ENCODE data around the gene ZBTB17.

Gene ZBTB17

DNA sequence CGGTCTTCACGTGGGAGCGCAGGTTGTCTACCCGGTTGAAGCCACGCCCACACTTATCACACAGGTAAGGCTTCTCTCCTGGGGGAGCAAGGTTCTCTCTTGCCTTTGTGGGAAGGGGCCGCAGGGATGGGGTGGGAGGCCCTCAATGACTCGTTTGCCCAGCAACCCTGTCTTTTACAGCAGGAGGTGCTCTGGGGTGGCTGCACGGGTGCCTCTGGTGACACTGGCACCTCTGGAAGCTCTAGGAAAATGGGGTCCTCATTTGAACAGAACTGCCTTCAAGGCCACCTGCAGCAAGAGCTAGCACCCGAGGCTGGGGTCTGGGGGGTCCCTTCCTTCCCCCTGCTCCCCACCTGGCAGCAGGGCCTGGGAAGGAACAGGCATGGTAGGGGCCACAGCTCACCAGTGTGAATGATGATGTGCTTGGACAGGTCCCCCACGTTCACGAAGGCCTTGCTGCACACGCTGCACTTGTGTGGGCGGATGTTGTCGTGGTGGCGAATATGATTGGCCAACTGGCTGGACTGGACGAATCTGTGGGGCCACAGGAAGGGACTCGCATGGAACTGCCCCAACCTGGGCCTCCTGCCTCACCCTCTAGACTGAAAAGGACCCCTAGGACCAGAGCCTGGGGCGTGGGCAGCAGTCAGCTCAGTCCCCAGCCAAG is 33.1 kb downstream of the ZBTB17 start:
- Mint-ChIP-seq H3K27ac (no peak overlapping the region), H3K9me3 (no peaks in the 10 kb centered on the region), H3K4me3 (no peak overlapping the region), H3K4me1 (peaks cover 8% of the 10 kb centered on the region), H3K36me3 (ENCODE audit: low read depth) (peaks cover 43% of the 10 kb centered on the region), H3K27me3 (ENCODE audit: low read depth) (no peaks in the 10 kb centered on the region)
- TF ChIP-seq, protein P1, sequence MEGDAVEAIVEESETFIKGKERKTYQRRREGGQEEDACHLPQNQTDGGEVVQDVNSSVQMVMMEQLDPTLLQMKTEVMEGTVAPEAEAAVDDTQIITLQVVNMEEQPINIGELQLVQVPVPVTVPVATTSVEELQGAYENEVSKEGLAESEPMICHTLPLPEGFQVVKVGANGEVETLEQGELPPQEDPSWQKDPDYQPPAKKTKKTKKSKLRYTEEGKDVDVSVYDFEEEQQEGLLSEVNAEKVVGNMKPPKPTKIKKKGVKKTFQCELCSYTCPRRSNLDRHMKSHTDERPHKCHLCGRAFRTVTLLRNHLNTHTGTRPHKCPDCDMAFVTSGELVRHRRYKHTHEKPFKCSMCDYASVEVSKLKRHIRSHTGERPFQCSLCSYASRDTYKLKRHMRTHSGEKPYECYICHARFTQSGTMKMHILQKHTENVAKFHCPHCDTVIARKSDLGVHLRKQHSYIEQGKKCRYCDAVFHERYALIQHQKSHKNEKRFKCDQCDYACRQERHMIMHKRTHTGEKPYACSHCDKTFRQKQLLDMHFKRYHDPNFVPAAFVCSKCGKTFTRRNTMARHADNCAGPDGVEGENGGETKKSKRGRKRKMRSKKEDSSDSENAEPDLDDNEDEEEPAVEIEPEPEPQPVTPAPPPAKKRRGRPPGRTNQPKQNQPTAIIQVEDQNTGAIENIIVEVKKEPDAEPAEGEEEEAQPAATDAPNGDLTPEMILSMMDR (IDR thresholded peaks at IDR 0.05; ENCODE audit: unreplicated experiment in 3 of 3), result no peak

DNA sequence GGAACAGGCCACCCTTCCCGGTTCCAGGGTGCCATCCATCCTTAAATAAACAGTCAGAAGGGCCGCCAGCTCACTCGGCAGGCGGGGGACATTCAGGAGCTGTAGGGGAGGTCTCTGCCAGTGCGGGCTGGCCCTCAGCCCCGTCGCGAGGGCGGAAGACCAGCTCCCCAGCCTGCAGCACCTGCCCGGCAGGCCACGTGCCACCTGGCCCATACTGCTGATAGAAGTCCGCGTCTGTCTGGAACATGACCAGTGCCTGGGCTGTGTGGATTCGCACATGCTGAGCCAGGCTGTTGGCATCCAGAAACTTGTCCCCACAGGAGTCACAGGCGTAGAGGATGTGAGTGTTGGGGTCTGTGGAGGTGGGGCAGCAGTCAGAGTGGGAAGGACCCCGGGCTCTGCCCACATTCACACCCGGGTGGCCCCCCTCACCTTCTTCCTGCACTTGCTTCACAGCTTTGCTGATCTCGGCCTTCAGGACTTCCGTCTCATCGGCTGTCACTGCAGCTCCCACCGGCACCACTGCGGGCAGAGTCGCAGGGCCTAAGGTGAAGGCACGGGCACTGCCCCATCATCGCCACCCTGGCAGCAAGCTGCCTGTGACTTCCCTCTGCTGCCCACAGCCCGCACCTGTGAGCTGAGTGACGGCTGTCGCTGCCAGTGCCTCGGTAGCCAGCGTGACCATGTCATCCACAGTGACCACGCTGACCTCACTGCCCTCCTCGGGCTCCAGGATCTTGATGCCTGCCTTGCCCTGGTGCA is 33.8 kb downstream of the ZBTB17 start:
- H3K27me3 Mint-ChIP-seq (ENCODE audit: low read depth), result no peaks in the 10 kb centered on the region
- peaks cover 3% of the 10 kb centered on the region for H3K4me1 Mint-ChIP-seq
- H3K4me3 Mint-ChIP-seq, result no peak overlapping the region
- peaks cover 43% of the 10 kb centered on the region for H3K36me3 Mint-ChIP-seq (ENCODE audit: low read depth)
- no peak overlapping the region for H3K27ac Mint-ChIP-seq
- no peaks in the 10 kb centered on the region for H3K9me3 Mint-ChIP-seq
- TF ChIP-seq, protein P1 (IDR thresholded peaks at IDR 0.05; ENCODE audit: unreplicated experiment in 3 of 3), result no peak

DNA sequence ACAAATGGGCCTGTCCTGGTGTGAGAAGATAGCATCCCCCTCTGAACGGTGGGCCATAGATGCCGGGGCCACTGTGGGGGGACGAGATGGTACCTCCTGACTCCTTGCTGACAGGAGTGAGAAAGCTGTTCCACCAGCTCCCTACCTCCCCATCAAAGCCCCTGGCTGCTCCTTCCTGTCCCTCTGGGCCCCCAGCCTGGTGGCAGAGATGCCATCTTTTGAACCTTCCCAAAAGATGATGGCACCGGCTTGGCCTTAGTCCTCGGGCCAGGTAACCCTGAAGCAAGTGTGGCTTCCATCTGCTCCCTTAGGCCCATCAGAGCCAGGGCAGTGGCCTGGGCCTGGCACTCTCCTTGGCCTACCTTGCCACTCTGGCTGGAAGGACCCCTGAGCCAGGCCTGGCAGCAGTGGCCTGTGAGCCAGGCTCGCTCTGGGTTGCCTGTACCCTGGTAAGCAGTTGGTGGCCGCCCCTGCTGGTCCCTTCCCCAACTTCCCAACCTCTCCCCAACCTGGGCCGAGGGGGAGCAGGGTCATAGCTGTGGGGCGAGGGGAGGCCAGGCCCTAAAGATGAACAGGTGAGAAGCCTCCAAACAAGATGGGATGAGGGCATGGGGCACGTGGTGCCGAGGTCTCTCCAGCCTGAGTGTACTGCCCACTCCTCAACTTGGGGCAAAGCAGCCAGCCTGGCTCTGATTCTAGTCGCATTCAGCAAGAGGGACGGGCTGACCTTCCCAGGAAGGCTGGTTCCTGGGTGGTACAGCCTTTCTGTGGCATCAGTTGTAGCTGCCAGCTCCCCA is 34.7 kb downstream of the ZBTB17 start:
- Mint-ChIP-seq H3K36me3 (ENCODE audit: low read depth) (peaks cover 41% of the 10 kb centered on the region), H3K9me3 (no peaks in the 10 kb centered on the region), H3K4me1 (peaks cover 3% of the 10 kb centered on the region), H3K27me3 (ENCODE audit: low read depth) (no peaks in the 10 kb centered on the region), H3K4me3 (no peak overlapping the region), H3K27ac (no peak overlapping the region)
- TF ChIP-seq, protein P1 (IDR thresholded peaks at IDR 0.05; ENCODE audit: unreplicated experiment in 3 of 3), result no peak

DNA sequence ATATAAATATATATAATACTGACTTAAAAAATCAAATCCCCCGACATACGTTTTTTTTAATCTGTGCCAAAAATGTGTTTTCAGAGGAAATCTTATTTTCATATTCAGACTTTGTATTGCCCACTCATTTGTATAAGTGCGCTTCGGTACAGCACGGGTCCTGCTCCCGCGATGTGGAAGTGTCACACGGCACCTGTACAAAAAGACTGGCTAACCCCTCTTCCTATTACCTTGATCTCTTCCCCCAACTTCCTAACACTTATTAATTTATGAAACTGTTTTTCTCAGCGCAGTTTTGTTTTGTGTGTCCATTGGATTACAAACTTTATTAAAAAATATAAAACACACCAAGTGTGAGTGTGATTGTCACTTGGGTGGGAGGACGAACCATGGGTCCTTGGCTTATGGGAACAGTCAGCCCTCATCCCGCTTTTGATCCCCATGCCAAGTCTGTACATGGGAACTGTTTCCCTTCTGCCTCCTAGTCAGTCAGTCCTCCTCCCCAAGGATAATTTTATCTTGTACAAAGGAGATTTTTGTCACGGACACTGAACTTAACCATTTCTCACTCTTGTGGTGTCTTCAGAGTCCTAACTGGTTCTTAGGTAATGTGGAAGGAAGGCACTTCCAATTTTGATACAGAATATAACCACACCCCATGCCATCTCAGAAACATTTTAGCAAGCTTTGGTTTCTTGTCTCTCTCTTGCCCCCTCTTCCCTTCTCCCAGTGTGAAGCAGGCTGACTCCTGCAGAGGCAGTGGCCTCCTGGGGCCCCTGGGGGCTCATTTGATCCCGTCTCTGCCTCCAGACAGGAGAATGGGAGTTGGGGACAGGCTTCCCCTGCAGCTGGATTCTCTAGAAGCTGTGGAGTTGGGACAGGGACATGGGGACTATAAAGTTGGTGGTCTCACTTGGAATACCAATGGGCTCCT is 35.5 kb downstream of the ZBTB17 start:
- TF ChIP-seq, protein P1 (IDR thresholded peaks at IDR 0.05; ENCODE audit: unreplicated experiment in 3 of 3), result no peak
- Mint-ChIP-seq H3K27ac (peak overlapping the region in 2 of 3 experiments; percentile 62 to 87), H3K36me3 (ENCODE audit: low read depth) (peaks cover 39% of the 10 kb centered on the region), H3K4me3 (no peak overlapping the region), H3K27me3 (ENCODE audit: low read depth) (no peaks in the 10 kb centered on the region), H3K9me3 (no peaks in the 10 kb centered on the region), H3K4me1 (peaks cover 3% of the 10 kb centered on the region)

Measured in nephron (organoid).